ENCODE results near the gene UGDH.

GRCh38 chr4:39472396-39472795, 54.8 kb downstream of the UGDH start:
- TF ChIP-seq CTCF (IDR thresholded peaks at IDR 0.05) (no peak), POLR2A (IDR thresholded peaks at IDR 0.05) (no peak)

All from breast epithelium (tissue), 3 donors.